HG02763 (cell line): ENCODE data around the gene EXOC7.

ENCODE experiments used
- ATAC-seq: cut with Tn5 transposase; IDR thresholded peaks from one replicate; pipeline ENCODE4 v1.9.1; 2021; ENCODE audit warnings: mild to moderate bottlenecking, moderate library complexity; ENCODE audit not compliant: unreplicated experiment

The EXOC7 gene

GRCh38 chr17:76138896-76139752, 35.5 kb upstream of the EXOC7 start:
- no peak for ATAC-seq

GRCh38 chr17:76138234-76138895, 34.8 kb upstream of the EXOC7 start:
- no peak for ATAC-seq

GRCh38 chr17:76137351-76138233, 34.0 kb upstream of the EXOC7 start:
- ATAC-seq = no peak

GRCh38 chr17:76137001-76137350, 33.4 kb upstream of the EXOC7 start:
- no peak for ATAC-seq

GRCh38 chr17:76136276-76137000, 32.9 kb upstream of the EXOC7 start:
- ATAC-seq = no peak

- no peak for ATAC-seq
These were observed 32.2 kb upstream of the EXOC7 start for GRCh38 chr17:76135810-76136188.

GRCh38 chr17:76134911-76135809, 31.6 kb upstream of the EXOC7 start:
- ATAC-seq = no peak

GRCh38 chr17:76132574-76133338, 29.2 kb upstream of the EXOC7 start:
- ATAC-seq = no peak

- ATAC-seq = no peak
These were observed 28.3 kb upstream of the EXOC7 start for GRCh38 chr17:76131692-76132573.

GRCh38 chr17:76131051-76131691, 27.6 kb upstream of the EXOC7 start:
- ATAC-seq = no peak

- ATAC-seq = no peak
These were observed 26.9 kb upstream of the EXOC7 start for GRCh38 chr17:76130473-76130872.

GRCh38 chr17:76125922-76126321, 22.3 kb upstream of the EXOC7 start:
- no peak for ATAC-seq

GRCh38 chr17:76125391-76125675, 21.7 kb upstream of the EXOC7 start:
- no peak for ATAC-seq

GRCh38 chr17:76124582-76125390, 21.2 kb upstream of the EXOC7 start:
- no peak for ATAC-seq

- ATAC-seq = no peak
These were observed 20.4 kb upstream of the EXOC7 start for GRCh38 chr17:76123749-76124581.

- no peak for ATAC-seq
These were observed 19.6 kb upstream of the EXOC7 start for GRCh38 chr17:76123191-76123499.
